ENCODE data around the gene VCAM1.

Gene VCAM1

GRCh38 chr1:100782473-100783039, 63.0 kb downstream of the VCAM1 start:
- no peak for DNase-seq

DNA sequence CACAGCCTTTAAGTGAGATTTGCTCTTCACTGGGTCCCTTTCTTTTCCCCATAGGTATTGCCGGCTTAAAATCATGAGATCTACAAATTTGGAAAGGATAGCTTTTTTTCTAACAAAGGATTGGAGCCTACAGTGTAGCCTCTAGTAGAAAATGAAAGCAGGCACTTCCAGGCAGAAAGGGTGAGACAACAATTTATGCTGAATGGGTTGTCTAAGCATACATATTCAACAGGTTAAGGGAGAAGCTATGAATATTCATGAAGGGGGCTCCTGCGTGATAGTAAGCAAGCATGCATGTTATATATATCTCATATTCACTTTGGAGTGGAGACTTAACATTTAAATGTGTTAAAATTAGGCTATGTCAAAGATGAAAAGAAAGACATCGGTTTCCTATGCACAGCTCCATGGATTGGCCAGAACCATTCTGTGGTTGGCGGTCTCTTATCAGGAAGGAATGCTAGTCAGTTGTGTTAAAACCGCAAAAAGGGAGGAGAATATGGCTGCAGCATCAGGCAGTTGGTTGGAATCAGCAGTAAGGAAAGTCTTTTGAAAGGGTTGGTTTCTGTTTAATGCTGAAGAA, 66.0 kb downstream of the VCAM1 start:
- DNase-seq, result no peak

- DNase-seq, result no peak
Observed at GRCh38 chr1:100786870-100787269, 67.3 kb downstream of the VCAM1 start.
